Measurements from ENCODE around the gene PDE11A.
"Not testable (repeated sequence)": the region's sequence is repeated elsewhere in the genome, so short reads cannot be mapped to it uniquely, and the experiment has no call there.

PDE11A gene

DNA sequence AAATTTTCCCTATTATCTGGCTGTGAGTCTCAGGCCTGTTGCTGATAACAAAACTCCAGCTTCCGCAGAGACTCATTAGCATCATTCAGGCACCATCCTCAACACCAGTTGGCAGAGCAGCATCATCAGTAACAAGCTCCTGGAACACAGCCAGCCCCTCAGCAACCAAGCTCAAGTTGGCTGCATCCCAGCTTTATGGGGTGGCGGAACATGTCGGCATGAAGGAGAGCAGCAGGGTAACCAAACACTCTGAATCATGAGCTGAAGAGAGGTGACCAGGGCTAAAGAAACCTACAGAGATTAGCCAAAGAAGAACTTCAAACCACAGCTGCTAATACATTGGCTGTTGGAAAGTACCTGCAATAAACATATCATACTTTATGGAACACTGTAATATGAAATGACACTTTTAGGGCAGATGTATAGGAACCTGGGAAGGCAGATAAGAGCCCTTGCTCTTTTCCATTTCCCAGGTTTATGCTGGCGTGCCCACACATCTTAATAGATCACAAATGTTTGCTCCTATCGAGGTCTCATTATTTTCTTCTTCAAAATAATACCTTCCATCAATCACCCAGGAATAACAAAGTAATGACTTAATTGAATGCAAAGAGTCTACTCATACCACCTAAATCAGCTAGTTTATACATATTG lies 63.8 kb downstream of the PDE11A start:
- peak; percentile 34 for DNase-seq (ENCODE audit: low read depth)

- no peak for DNase-seq (ENCODE audit: low read depth)
Observed at GRCh38 chr2:178006710-178007109, 65.9 kb downstream of the PDE11A start.

- DNase-seq (ENCODE audit: low read depth) = no peak
Observed at GRCh38 chr2:178005756-178006155, 66.8 kb downstream of the PDE11A start.

GRCh38 chr2:178002038-178002437 lies 70.5 kb downstream of the PDE11A start:
- no peak for DNase-seq (ENCODE audit: low read depth)

- no peak for DNase-seq (ENCODE audit: low read depth)
Observed at GRCh38 chr2:177998996-177999395, 73.6 kb downstream of the PDE11A start.

GRCh38 chr2:177998006-177998405 lies 74.6 kb downstream of the PDE11A start:
- DNase-seq (ENCODE audit: low read depth) = peak; percentile 56

GRCh38 chr2:177992992-177993391 lies 79.6 kb downstream of the PDE11A start:
- DNase-seq (ENCODE audit: low read depth) = no peak

DNA sequence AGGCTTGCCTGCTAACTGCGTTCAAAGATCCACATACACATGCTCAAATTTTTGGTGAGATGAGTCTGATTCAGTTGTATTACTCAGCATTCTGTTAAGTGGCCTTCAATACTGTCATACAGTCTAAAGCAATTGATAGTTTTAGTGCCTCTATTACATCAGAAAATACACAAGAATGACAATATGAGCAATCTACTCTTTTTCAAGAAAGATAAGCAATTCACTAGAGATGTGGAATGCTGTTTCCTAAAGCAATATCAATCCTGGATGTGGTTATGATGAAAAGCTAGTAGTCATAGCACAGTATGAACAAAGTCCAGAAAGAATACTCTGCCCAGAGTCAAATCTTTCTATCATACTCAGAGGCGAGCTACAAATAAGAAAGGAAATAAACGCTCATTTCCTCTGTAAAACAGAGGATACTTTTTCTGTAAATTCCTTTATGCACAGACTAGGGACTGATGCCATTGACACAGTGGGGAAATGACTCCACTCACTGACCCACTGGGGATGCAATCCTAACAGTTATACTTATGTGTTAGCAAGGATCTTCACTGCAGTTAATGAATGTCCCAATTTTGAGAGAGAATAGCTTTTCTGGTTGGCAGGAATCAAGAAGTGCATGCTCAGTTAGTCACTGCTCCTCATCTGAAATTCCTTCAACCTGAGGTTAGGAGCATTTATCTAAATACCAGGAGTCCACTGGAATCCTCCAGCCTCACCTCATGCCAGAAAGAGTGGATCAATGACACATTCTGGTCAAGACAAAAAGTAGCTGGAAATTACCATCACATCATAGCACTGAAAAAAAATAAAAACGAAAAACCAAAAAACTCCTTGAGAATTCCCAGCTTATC lies 83.3 kb downstream of the PDE11A start:
- peak; percentile 24 for DNase-seq (ENCODE audit: low read depth)

DNA sequence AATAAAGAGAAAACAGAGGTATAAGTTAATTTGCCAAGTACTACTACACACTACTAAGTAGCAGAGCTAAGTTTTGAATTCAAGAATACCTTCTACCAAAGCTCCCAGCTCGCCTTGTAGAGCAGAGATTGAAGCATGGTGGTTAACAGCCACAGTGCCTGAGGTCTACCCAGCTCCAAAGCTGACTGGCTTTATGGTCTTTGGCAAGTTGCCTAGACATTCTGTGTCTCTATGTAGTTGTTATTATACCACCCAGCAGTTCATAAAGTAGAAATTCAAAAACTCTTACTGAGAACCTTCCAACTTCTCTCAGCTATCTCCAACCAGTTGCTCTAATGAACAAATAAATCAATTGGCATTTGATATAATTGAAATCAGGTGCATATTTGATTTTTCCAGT lies 87.8 kb downstream of the PDE11A start:
- DNase-seq (ENCODE audit: low read depth) = peak; percentile 23

GRCh38 chr2:177983183-177983788 lies 89.3 kb downstream of the PDE11A start:
- peak; percentile 47 for DNase-seq (ENCODE audit: low read depth)

- DNase-seq (ENCODE audit: low read depth) = no peak
Observed at GRCh38 chr2:177972782-177973181, 99.8 kb downstream of the PDE11A start.

- no peak for DNase-seq (ENCODE audit: low read depth)
Observed at GRCh38 chr2:177972123-177972522, 100.5 kb downstream of the PDE11A start.

GRCh38 chr2:177970670-177971454 lies 101.7 kb downstream of the PDE11A start:
- DNase-seq (ENCODE audit: low read depth) = no peak

- no peak for DNase-seq (ENCODE audit: low read depth)
Observed at GRCh38 chr2:177964892-177965291, 107.7 kb downstream of the PDE11A start.

- DNase-seq (ENCODE audit: low read depth) = no peak
Observed at GRCh38 chr2:177952151-177952550, 120.4 kb downstream of the PDE11A start.

- DNase-seq (ENCODE audit: low read depth) = not testable (repeated sequence)
Observed at GRCh38 chr2:177947598-177947997, 125.0 kb downstream of the PDE11A start.

DNA sequence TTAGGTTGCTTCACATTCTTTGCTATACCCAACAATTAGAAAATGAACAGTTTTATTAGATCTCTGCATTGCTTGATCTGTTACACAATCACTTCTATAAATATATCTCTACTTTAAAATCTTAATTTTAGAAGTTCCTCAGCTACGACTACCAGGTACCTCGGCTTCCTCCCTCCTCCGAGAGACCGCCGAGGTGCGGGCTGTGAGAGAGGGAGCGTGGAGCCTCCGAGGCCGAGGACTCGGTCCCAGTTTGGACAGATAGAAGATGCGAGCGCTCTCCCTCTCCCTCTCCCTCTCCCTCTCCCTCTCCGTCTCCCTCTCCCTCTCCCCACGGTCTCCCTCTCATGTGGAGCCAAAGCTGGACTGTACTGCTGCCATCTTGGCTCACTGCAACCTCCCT lies 128.0 kb downstream of the PDE11A start:
- not testable (repeated sequence) for DNase-seq (ENCODE audit: low read depth)

DNA sequence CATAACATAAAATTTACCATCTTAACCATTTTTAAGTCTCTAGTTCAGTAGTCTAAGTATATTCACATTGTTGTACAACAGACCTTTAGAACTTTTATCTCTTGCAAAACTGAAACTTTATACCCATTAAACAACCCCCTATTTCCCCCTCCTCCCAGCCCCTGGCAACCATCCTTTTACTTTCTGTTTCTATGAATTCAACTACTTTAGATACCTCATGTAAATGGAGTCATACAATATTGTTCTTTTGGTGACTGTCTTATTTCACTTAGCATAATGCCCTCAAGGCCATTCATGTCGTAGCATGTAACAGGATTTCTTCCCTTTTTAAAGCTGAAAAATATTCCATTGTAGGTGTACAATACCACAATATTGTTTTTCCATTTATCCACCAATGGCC lies 129.8 kb downstream of the PDE11A start:
- DNase-seq (ENCODE audit: low read depth) = no peak

DNA sequence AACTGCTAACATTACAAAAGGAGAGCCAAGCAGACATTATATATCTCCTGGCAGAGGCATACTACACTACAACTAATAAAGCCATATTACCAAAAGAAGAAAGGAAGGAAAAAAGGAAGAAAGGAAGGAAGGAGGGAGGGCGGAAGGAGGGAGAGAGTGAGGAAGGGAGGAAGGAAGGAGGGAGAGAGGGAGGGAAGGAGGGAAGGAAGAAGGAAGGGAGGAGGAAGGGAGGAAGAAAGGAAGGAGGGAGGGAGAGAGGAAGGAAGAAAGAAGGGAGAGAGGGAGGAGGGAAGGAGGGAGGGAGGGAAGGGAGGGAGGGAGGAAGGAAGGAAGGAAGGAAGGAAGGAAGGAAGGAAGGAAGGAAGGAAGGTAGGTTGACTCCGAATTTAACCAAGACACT lies 133.4 kb downstream of the PDE11A start:
- DNase-seq (ENCODE audit: low read depth) = no peak

- DNase-seq (ENCODE audit: low read depth) = no peak
Observed at GRCh38 chr2:177930916-177931315, 141.7 kb downstream of the PDE11A start.

DNA sequence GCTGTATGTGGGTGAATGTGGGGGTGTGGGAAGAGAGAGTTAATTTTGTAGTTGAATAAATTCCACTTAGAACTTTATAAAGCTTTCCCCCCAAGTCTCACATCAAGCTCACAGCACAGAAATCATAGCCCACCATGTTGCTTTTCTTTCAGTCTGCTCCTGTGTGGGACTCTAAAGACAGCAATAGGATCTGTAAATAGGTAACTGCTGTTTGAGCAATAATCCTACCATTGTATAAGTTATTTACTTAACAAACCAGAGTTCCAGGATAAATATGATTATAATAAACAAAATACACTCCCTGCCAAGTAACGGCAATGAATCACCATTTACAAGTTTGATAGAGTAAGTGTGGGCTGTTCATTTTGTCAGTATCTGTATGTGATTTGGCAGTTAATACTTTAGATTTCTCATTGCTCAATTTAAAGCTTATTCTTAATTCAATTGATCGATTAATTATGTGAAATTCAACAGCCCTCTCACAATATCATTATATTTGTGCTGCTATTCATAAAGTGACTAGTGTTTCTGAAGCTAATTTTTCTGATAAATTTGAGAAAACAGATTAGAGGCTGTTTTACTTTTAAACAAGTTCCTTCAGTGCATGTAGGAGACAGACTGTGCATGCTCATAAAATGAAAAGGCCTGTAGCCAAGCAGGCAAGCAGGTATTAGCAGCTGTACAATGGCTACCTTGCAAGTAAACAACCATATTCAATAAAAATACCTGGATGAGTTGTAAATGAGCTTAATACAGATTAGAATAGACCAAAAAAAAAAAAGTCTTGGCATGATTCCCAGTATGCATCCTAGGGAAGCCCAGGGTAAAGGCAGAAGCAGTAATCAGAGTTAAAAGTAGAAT lies 142.7 kb downstream of the PDE11A start:
- DNase-seq (ENCODE audit: low read depth) = no peak

Data from GM04504 (cell line).